ENCODE measurements around the gene BET1L.

GRCh38 chr11:225734-226453 lies 18.7 kb upstream of the BET1L start:
- TF ChIP-seq POU6F1 (CRISPR knock-in tag; IDR thresholded peaks at IDR 0.05; ENCODE audit: borderline replicate concordance, low read depth): no peak
- TF ChIP-seq PATZ1 (CRISPR knock-in tag; IDR thresholded peaks at IDR 0.05; ENCODE audit: borderline replicate concordance): no peak
- no peak for TF ChIP-seq ZNF565 (CRISPR knock-in tag; conservative IDR thresholded peaks at IDR 0.05; ENCODE audit: low read depth)
- no peak for TF ChIP-seq RARB (CRISPR knock-in tag; IDR thresholded peaks at IDR 0.05)

All from SK-N-SH treated with all-trans-retinoic acid at 6 μM for 48 hours (cell line).